Fibroblast of lung (primary cell): ENCODE measurements around the gene PEX6. TPM values are rescaled to one million over a fixed set of nuclear protein-coding genes. Genes with fewer than 3 reads are reported as not detected.
A peak's percentile ranks its signal among the peaks of the same experiment; 100 is the strongest.

Experiments
- DNase-seq, 2 donors: peaks; one replicate each; pipeline versions ENCODE4 v3.0.0 to v3.0.0-alpha.2; 2010; ENCODE audit warnings: low read depth in 2 of 2
- H2AFZ ChIP-seq: 2 replicates; pipeline ENCODE4 v1.5.1; 2012; ENCODE audit warnings: low read length, control low read depth, inconsistent platforms
- H3K27ac ChIP-seq: 2 replicates; pipeline ENCODE4 v1.5.1; 2011; ENCODE audit warnings: low read length, control low read depth; ENCODE audit not compliant: insufficient read depth
- H3K27me3 ChIP-seq: 2 replicates; pipeline ENCODE4 v1.5.1; 2011; ENCODE audit warnings: mild to moderate bottlenecking, low read length; ENCODE audit not compliant: control insufficient read depth, insufficient read depth
- H3K36me3 ChIP-seq: 2 replicates; pipeline ENCODE4 v1.5.1; 2011; ENCODE audit warnings: low read length; ENCODE audit not compliant: control insufficient read depth, insufficient read depth
- H3K4me1 ChIP-seq: 2 replicates; pipeline ENCODE4 v1.5.1; 2011; ENCODE audit warnings: low read length; ENCODE audit not compliant: control insufficient read depth, insufficient read depth; ENCODE audit errors: extremely low read depth
- H3K4me2 ChIP-seq: 2 replicates; pipeline ENCODE4 v1.5.1; 2011; ENCODE audit warnings: low read length, control low read depth; ENCODE audit not compliant: insufficient read depth; ENCODE audit errors: extremely low read depth
- H3K4me3 ChIP-seq, 4 experiments: fragments of 200-600 bp in 1 of 4; sonication (generic) in 1 of 4; replicated peaks in 1 of 4; 2 replicates each; pipeline ENCODE4 v1.5.1; 2011 to 2016; ENCODE audit warnings: low read length in 4 of 4, low read depth in 3 of 4, mild to moderate bottlenecking in 3 of 4, control low read depth in 2 of 4, inconsistent platforms in 1 of 4, mixed read lengths in 1 of 4; ENCODE audit not compliant: insufficient read depth in 1 of 4; ENCODE audit errors: control extremely low read depth in 1 of 4
- H3K79me2 ChIP-seq: 2 replicates; pipeline ENCODE4 v1.5.1; 2012; ENCODE audit warnings: mild to moderate bottlenecking, low read length, inconsistent platforms; ENCODE audit not compliant: control insufficient read depth, insufficient read depth
- H3K9ac ChIP-seq: 2 replicates; pipeline ENCODE4 v1.5.1; 2011; ENCODE audit warnings: mild to moderate bottlenecking, low read length, control low read depth; ENCODE audit not compliant: insufficient read depth
- H3K9me3 ChIP-seq: 2 replicates; pipeline ENCODE4 v1.5.1; 2012; ENCODE audit warnings: low read depth, low read length; ENCODE audit not compliant: control insufficient read depth, insufficient read depth
- H4K20me1 ChIP-seq: 2 replicates; pipeline ENCODE4 v1.5.1; 2011; ENCODE audit warnings: low read length; ENCODE audit not compliant: control insufficient read depth, insufficient read depth; ENCODE audit errors: extremely low read depth
- CTCF ChIP-seq, 2 donors: IDR thresholded peaks in 1 of 2; conservative IDR thresholded peaks in 1 of 2; 1 replicate in 1 of 2; 2 replicates in 1 of 2; pipeline ENCODE4 v1.5.1; 2011 to 2012; ENCODE audit warnings: low read length in 2 of 2, control low read depth in 1 of 2, inconsistent platforms in 1 of 2, low read depth in 1 of 2, mild to moderate bottlenecking in 1 of 2
- EZH2 ChIP-seq: IDR thresholded peaks from 2 replicates; pipeline ENCODE4 v1.5.1; 2012; ENCODE audit warnings: low read length, control low read depth, mild to moderate bottlenecking; ENCODE audit errors: missing control alignments
- polyA plus RNA-seq, 2 donors: library from polyadenylated mRNA; depleted of rRNA in 1 of 2; stranded (reverse) in 1 of 2; unstranded in 1 of 2; fragments of >200 nt; gene quantifications; 2 replicates each; pipeline ENCODE4 v1.2.1, GENCODE V29; 2011 to 2012; ENCODE audit warnings: missing spikeins in 1 of 2
- total RNA-seq: library from RNA; depleted of rRNA; stranded (reverse); fragments of >200 nt; gene quantifications from 2 replicates; pipeline ENCODE4 v1.2.1, GENCODE V29; 2014

Gene PEX6
- total and polyA plus RNA-seq, 2 donors (not counting 1 experiment from before 2014, with no cell fraction given) = 5.3 to 49.2 TPM

GRCh38 chr6:43024436-43024835 lies 45.5 kb upstream of the PEX6 start:
- H4K20me1 ChIP-seq = no peaks in the 10 kb centered on the region
- TF ChIP-seq CTCF (conservative IDR thresholded peaks at IDR 0.05 in 1 of 2, IDR thresholded peaks at IDR 0.05 in 1 of 2; ENCODE audit: low read depth in 1 of 2, low read length in 2 of 2) = no peak
- TF ChIP-seq EZH2 = no peak
- H3K36me3 ChIP-seq = peaks cover 29% of the 10 kb centered on the region
- no peak overlapping the region for H2AFZ ChIP-seq
- no peaks in the 10 kb centered on the region for H3K27me3 ChIP-seq
- H3K9ac ChIP-seq = no peak overlapping the region
- H3K79me2 ChIP-seq = peaks cover 32% of the 10 kb centered on the region
- peaks cover 8% of the 10 kb centered on the region for H3K4me1 ChIP-seq
- no peak overlapping the region for H3K4me3 ChIP-seq
- H3K4me2 ChIP-seq = no peak overlapping the region
- no peak overlapping the region for H3K27ac ChIP-seq
- no peaks in the 10 kb centered on the region for H3K9me3 ChIP-seq
- no peak for DNase-seq

DNA sequence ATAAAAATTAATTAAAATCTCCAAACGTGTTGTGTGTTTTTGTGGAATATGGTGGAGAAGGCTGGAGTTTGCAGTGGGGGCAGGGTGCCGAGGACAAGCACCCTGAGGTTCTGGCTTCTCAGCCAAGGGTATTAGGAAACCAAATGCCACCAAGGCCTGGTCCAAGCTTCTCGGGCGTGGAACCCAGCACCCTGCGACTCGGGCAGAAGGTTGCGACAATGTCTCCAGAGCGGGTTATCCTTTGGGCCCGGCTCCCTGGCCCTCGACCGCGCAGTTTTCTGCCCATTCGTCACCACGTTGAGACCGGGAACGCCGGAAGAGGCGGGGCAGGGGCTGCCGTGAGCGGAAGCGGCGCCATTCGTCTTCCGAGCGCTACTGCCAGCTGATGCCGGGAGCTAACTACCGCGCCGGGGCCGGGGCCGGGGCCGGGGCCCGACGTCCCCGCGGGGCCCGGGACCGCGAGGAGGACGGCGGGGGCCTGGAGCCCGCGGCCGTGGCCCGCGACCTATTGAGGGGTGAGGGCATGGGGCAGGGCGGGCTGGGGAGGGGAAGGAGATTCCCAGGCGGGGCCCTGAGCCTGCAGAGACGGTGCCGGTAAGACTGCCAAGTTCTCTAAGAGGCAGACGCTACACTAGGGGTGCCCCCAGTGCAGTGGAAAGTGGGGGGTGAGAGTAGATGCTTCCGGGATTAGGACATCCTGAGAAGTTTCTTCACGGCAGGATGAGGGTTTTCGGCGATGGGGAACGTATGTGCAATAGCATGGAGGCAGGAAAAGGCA lies 42.5 kb upstream of the PEX6 start, which contains the start of gene RRP36:
RRP36 (plus strand) TSS at position 354 of the 778 bp plus-strand sequence; CDS start at position 386, 32 bp downstream.
- H3K9me3 ChIP-seq = no peaks in the 10 kb centered on the region
- H3K27me3 ChIP-seq = no peaks in the 10 kb centered on the region
- peaks cover 13% of the 10 kb centered on the region for H3K4me1 ChIP-seq
- DNase-seq = peak; percentile 66 to 67
- H3K79me2 ChIP-seq = peaks cover 46% of the 10 kb centered on the region
- TF ChIP-seq EZH2 = no peak
- no peak for TF ChIP-seq CTCF (conservative IDR thresholded peaks at IDR 0.05 in 1 of 2, IDR thresholded peaks at IDR 0.05 in 1 of 2; ENCODE audit: low read depth in 1 of 2, low read length in 2 of 2)
- H3K4me2 ChIP-seq = peak within 1 kb of the TSS; percentile 79
- H3K9ac ChIP-seq = peak within 1 kb of the TSS; percentile 76
- peak within 1 kb of the TSS; percentile 78 for H3K27ac ChIP-seq
- no peaks in the 10 kb centered on the region for H4K20me1 ChIP-seq
- peak within 1 kb of the TSS; percentile 50 to 99 (median 90) for H3K4me3 ChIP-seq
- peaks cover 38% of the 10 kb centered on the region for H3K36me3 ChIP-seq
- H2AFZ ChIP-seq = peak within 1 kb of the TSS; percentile 76

DNA sequence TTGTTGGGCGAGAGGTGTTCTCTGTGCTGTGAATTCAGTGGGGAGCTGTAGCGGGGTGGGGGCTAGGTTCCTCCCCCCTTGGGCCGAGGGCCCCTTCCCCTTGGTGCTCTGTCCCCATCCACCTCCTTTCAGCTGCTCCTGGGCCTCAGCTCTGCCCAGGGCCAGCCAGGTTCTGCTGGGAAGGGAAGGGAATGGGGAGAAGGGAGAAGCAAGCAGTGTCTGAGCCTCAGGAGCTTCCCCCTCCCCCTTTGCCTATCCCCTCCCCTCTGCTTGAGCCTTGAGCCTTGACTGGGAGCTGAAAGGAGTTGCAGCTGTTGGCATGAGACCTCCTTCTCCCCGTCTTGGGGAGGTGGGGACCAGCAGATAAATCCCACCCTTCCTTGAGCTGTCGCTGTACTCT lies 41.9 kb upstream of the PEX6 start:
- Histone ChIP-seq H3K27ac (peak overlapping the region; percentile 77), H4K20me1 (no peaks in the 10 kb centered on the region), H3K4me2 (peak overlapping the region; percentile 58), H3K4me3 (peak overlapping the region; percentile 10 to 95 (median 40)), H3K4me1 (peaks cover 15% of the 10 kb centered on the region), H3K9ac (no peak overlapping the region), H3K79me2 (peaks cover 51% of the 10 kb centered on the region), H3K27me3 (no peaks in the 10 kb centered on the region), H3K9me3 (no peaks in the 10 kb centered on the region), H3K36me3 (peaks cover 36% of the 10 kb centered on the region), H2AFZ (no peak overlapping the region)
- DNase-seq = peak; percentile 9 to 31
- TF ChIP-seq EZH2 = no peak
- no peak for TF ChIP-seq CTCF (conservative IDR thresholded peaks at IDR 0.05 in 1 of 2, IDR thresholded peaks at IDR 0.05 in 1 of 2; ENCODE audit: low read depth in 1 of 2, low read length in 2 of 2)
